GM18858 (cell line): ENCODE measurements around the gene NUBP1.
"Not testable (repeated sequence)": the region's sequence is repeated elsewhere in the genome, so short reads cannot be mapped to it uniquely, and the experiment has no call there.

ENCODE experiments used
- ATAC-seq: cut with Tn5 transposase; IDR thresholded peaks from one replicate; pipeline ENCODE4 v1.9.1; 2021; ENCODE audit not compliant: unreplicated experiment

NUBP1 gene

DNA sequence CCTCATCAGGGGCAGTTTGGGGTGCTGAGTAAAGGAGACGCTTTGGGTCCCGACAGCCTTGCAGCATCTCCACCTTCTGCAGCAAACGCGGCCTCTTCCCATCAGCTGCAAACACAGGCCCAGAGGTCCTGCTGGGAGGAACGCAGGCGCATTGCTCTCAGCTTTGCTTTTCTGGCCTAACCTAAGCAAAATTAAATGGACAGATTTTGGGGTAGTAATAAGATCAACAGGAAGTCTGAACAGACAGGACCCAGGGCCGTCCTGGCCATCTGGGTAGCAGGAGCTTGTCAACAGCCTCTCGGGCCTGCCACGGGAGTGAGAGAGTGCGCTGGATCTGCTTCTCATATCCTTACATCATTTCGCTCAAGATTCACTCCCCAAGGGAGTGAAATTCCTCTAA lies 7.2 kb downstream of the NUBP1 start:
- no peak for ATAC-seq

GRCh38 chr16:10751291-10751697 lies 7.7 kb downstream of the NUBP1 start:
- ATAC-seq, result no peak

- ATAC-seq, result no peak
These were observed 9.3 kb downstream of the NUBP1 start for GRCh38 chr16:10752843-10753523.

- ATAC-seq, result no peak
These were observed 10.0 kb downstream of the NUBP1 start for GRCh38 chr16:10753670-10754069.

DNA sequence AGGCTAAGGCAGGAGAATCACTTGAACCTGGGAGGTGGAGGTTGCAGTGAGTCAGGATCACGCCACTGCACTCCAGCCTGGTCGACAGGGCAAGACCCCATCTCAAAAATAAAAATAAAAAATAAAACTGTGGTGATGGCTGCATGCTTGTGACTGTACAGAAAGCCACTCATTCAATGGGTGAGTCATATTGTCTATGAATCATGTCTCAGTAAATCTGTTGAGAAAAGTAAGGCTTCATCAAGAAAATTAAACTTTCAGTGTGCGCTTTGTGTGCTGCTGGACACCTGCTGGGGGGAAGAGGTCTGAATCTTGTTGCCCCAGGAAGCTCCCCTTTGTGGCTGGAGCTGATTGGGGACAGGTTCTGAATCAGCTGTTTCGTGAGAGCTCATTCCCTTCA lies 11.3 kb downstream of the NUBP1 start:
- ATAC-seq, result no peak

GRCh38 chr16:10756574-10756973 lies 12.9 kb downstream of the NUBP1 start:
- no peak for ATAC-seq

GRCh38 chr16:10760858-10761257 lies 17.2 kb downstream of the NUBP1 start:
- ATAC-seq, result no peak

DNA sequence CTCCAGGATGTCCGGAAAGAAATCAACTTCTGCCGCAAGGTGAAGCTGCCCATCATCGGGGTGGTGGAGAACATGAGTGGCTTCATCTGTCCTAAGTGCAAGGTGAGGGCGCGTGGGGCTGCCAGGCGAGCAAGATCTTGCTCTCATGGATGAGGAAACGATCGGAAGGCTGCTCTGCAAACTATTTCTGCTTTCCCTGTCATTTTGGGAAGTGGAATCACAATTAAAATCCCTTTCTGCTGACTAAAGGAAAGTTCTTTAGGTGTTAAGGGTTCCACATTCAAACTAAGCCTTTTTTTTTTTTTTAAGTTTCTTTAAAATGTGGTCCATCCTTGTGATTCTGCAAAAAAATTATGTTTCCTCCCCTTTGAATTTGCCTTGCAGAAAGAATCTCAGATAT lies 17.7 kb downstream of the NUBP1 start:
- ATAC-seq, result no peak

GRCh38 chr16:10762336-10763016 lies 18.8 kb downstream of the NUBP1 start:
- no peak for ATAC-seq

DNA sequence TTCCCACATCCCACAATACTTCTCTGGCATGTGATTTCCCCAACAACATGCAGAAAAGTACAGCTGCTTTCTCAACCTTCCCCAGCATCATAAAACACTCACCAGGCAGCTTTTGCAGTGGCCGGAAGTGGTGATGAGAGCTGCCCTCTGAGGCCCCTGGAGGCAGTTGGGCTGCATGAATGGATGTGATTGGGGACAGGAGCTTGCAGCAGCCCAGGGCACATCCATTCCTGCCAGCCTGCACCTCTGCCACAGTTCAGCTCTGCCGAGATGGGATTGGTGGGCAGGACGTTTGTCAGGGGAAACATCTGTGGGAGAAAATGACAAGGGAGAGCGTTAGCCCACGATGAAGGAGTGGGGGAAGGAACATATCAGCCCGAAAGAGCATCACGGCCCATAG lies 19.8 kb downstream of the NUBP1 start:
- no peak for ATAC-seq

DNA sequence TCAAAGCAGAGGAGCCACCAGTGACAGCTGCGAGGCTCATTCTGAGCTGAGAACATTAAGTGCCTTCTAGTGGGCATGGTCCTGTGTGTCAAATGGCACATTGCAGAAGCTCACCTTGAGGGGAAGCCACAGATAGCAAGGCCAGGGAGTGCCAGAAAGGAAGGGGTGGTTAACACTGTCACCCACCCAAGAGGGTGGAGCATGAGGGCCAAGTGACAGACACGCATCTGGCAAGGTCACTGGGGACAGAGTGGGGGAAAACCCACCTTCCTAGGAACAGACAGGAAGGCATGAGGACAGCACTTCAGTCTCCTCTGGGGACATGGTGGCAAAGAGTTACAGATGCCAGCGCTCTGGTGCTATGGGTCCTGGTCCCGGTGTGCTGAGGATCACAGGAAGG lies 22.1 kb downstream of the NUBP1 start:
- ATAC-seq, result peak; percentile 60

GRCh38 chr16:10767127-10767526 lies 23.5 kb downstream of the NUBP1 start:
- ATAC-seq, result no peak

DNA sequence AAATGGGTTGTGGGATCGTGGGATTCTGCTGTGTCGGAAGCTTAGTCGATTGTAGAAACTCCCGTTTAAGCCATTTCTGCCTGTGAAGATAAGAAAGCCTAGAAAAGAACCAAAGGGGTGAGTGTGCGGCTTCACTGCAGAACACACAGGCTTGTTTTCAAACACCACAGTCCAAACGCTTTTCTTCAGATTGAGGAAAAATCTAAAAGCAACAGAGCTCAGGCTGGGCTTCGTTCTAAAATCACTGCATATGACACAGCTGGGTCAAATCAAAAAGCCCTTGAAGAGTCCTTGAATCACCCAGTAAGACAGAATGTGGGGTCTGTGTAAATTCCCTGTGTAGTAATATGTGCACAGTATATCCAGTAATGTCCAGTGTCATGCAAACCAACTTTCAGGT lies 25.7 kb downstream of the NUBP1 start:
- ATAC-seq, result no peak

- ATAC-seq, result no peak
These were observed 27.3 kb downstream of the NUBP1 start for GRCh38 chr16:10770907-10771306.

GRCh38 chr16:10776280-10776679 lies 32.6 kb downstream of the NUBP1 start:
- ATAC-seq, result peak; percentile 77

DNA sequence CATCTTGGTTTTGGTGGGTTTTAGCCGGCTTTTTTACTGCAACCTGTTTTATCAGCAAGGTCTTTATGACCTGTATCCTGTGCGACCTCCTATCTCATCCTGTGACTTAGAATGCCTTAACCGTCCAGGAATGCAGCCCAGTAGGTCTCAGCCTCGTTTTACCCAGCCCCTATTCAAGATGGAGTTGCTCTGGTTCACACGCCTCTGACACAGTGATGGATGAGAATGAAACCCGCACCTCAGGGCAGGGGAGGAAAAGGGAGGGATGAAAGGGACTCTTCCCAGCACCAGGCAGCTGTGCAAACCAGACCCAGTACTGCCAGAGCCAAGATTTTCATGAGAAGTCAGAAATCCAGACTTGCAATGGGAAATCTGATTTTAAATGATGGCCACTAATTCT lies 33.3 kb downstream of the NUBP1 start:
- ATAC-seq, result not testable (repeated sequence)

DNA sequence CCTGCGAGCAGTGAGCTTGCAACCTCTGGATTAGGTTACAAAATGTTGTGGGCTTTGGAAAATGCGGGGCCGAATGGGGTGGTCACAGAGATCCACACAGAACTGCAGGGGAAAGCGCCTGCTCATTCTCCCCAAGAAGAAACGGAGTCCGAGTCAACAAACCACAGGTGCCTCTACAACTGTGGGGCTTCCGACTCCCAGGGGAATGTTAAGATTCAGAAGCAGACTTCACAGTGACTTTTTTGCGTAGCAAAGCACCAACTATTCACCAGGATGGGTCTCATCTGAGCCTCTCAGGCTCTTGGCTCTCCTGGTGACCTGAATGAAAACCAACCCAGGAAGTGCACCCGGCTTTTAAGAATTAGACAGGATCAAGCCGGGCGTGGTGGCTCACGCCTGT lies 33.7 kb downstream of the NUBP1 start:
- no peak for ATAC-seq

DNA sequence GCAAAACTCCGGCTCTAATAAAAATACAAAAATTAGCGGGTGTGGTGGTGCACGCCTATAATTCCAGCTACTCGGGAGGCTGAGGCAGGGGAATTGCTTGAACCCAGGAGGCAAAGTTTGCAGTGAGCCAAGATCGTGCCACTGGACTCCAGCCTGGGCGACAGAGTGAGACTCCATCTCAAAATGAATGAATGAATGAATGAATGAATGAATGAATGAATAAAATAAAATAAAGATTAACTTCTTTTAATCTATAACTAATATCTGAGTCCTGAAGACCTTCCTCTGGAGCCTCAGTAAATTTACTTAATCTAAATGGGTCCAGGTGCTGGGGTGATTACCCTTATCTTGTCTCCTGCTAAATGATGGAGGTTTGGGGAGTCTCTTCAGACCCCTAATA lies 36.3 kb downstream of the NUBP1 start:
- ATAC-seq, result not testable (repeated sequence)

DNA sequence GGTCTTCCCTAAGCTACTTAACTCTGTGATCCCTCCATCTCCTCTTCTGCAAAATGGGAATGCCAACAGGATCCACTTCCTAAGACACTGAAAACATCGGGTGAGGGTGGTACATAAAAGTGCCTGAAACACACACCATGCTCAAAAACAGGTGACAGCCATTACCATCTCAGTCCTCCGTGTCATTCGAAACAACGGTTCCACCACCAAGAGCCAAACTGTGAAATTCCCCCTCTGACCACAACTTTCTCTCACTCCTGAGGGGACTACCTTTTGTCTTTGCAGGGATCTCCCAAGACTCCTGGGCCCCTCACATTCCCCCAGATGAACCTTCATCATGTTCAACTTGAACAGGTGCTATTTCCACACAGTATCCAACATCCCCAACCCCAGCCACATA lies 37.0 kb downstream of the NUBP1 start:
- ATAC-seq, result no peak

GRCh38 chr16:10782628-10783027 lies 39.0 kb downstream of the NUBP1 start:
- no peak for ATAC-seq

DNA sequence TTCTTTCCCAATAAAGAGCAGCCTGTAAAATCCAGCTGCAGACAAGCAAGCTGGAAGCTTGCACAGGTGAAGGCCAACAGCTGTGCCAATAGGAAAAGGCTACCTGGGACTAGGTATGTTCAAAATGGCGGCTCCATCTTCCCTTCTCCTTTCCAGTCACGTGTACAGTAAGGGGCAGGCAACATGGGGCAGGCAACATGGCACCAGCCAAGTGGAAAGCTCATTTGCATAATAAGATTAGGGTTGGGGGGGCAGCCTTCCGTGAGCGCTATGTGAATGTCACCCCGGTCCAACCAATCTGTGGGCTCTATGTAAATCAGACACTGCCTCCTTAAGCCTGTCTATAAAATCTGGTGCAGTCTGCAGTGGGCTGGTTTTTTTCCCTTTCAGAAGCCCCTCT lies 43.7 kb downstream of the NUBP1 start:
- ATAC-seq, result no peak

DNA sequence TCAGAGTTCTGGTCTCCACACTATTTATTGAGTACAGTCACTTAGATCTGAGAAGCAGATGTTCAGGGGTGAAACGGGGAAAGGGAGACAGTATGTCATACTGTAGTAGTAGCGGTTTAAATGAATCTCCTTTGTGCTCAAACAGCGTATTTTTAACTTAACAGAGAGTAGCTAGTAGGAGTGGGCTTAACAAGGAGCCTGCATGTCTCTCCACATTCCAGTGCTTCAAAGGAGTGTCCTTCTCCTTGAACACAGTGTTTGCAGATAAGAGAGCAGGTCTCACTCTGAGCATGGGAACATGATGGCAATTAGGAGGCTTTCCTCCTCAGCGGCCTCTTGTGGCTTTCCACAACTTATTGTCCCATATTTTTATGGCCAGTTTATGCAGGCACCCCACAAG lies 45.0 kb downstream of the NUBP1 start:
- not testable (repeated sequence) for ATAC-seq

DNA sequence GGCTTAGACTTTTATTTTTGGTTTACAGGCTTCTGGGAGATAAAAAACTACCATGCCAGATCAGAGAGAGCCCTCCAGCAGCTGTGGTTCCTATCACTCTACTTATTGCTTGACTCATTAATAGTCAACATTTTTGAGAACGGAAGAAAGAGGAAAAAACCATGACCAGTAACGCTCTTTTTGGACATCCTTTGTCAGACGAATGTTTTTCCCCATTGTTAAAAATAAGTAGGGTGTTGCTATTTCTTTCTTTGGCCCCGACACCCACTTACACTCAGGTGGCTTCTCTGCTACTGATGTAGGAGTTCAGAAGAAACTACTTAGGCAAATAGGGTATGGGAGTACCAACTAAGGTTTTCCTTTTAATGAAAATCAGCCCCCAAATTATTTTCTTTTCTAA lies 47.4 kb downstream of the NUBP1 start:
- ATAC-seq, result no peak
